ENCODE measurements around the gene SLC1A1. TPM values are rescaled to one million over a fixed set of nuclear protein-coding genes. Genes with fewer than 3 reads are reported as not detected.

Gene SLC1A1
- total RNA-seq, 1 donor from 2014 or later = 6.8 TPM

DNA sequence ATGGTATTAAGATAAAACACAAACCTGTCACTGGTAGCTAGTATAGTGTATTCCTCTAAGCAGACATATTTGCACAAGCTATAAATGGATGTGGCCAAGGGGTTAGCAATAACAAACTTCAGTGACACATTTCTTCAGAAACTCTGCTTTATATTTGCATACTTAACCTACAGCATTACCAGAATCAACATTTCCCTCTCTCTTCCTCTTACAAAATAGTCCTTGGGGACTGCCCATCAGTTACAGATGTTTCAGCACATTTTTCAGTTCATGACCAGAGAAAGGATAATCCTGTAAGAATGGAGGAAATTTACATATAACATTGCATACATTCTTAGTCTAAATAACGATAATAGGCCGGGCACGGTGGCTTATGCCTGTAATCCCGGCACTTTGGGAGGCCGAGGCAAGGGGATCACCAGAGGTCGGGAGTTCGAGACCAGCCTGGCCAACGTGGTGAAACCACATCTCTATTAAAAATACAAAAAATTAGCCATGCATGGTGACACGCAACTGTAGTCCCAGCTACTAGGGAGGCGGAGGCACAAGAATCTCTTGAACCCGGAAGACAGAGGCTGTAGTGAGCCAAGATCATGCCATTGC, 25.3 kb upstream of the SLC1A1 start:
- peaks cover 8% of the 10 kb centered on the region for H3K9me3 Mint-ChIP-seq (ENCODE audit: unreplicated experiment)
- DNase-seq (ENCODE audit: extremely low spot score, unreplicated experiment) = no peak
- H3K36me3 Mint-ChIP-seq (ENCODE audit: unreplicated experiment) = no peaks in the 10 kb centered on the region
- H3K4me3 Mint-ChIP-seq (ENCODE audit: unreplicated experiment) = no peak overlapping the region
- H3K27me3 Mint-ChIP-seq (ENCODE audit: unreplicated experiment) = peaks cover 44% of the 10 kb centered on the region
- no peak overlapping the region for H3K27ac Mint-ChIP-seq (ENCODE audit: unreplicated experiment)
- peaks cover 5% of the 10 kb centered on the region for H3K4me1 Mint-ChIP-seq (ENCODE audit: unreplicated experiment)
- TF ChIP-seq, protein P1, sequence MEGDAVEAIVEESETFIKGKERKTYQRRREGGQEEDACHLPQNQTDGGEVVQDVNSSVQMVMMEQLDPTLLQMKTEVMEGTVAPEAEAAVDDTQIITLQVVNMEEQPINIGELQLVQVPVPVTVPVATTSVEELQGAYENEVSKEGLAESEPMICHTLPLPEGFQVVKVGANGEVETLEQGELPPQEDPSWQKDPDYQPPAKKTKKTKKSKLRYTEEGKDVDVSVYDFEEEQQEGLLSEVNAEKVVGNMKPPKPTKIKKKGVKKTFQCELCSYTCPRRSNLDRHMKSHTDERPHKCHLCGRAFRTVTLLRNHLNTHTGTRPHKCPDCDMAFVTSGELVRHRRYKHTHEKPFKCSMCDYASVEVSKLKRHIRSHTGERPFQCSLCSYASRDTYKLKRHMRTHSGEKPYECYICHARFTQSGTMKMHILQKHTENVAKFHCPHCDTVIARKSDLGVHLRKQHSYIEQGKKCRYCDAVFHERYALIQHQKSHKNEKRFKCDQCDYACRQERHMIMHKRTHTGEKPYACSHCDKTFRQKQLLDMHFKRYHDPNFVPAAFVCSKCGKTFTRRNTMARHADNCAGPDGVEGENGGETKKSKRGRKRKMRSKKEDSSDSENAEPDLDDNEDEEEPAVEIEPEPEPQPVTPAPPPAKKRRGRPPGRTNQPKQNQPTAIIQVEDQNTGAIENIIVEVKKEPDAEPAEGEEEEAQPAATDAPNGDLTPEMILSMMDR (IDR thresholded peaks at IDR 0.05) = no peak

DNA sequence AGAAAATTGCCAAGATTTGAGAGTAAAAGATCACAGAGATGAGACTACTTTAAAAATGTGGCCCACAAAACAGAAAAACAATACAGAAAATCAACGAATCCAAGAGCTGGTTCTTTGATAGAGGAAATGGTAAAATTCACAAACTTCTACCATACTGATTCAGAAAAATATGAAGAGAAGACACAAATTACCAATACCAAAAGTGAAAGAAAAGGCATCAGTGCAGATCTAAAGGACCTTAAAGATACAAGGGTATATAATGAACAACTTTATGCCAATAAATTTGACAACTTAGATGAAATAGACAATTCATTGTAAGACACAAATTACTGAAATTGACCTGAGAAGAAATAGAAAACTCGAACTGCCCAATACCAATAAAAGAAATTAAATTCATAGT, 24.4 kb upstream of the SLC1A1 start:
- Mint-ChIP-seq H3K27ac (ENCODE audit: unreplicated experiment) (no peak overlapping the region), H3K9me3 (ENCODE audit: unreplicated experiment) (peaks cover 8% of the 10 kb centered on the region), H3K4me3 (ENCODE audit: unreplicated experiment) (no peak overlapping the region), H3K4me1 (ENCODE audit: unreplicated experiment) (peaks cover 5% of the 10 kb centered on the region), H3K36me3 (ENCODE audit: unreplicated experiment) (no peaks in the 10 kb centered on the region), H3K27me3 (ENCODE audit: unreplicated experiment) (peaks cover 38% of the 10 kb centered on the region)
- TF ChIP-seq, protein P1 (IDR thresholded peaks at IDR 0.05) = no peak
- no peak for DNase-seq (ENCODE audit: extremely low spot score, unreplicated experiment)

DNA sequence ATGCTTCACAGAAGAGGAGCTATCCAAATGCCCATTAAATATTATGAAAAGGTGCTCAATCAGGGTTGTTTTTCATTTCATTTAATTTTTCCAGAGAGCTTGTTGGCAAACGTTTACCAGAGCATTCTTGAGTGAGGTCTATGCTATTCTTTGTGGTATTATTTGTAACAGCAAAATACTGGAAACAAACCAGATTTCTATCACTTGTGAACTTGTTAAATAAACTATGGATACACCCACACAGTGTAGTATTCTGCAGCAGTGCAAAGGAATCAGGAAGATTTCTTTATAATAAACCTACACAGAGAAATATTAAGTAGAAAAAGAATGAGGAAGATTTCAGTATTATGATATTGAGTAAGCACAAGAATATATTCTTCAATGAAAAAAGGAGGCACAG, 15.0 kb upstream of the SLC1A1 start:
- TF ChIP-seq, protein P1 (IDR thresholded peaks at IDR 0.05) = no peak
- no peak overlapping the region for H3K27ac Mint-ChIP-seq (ENCODE audit: unreplicated experiment)
- peaks cover 5% of the 10 kb centered on the region for H3K9me3 Mint-ChIP-seq (ENCODE audit: unreplicated experiment)
- H3K36me3 Mint-ChIP-seq (ENCODE audit: unreplicated experiment) = no peaks in the 10 kb centered on the region
- peaks cover 12% of the 10 kb centered on the region for H3K27me3 Mint-ChIP-seq (ENCODE audit: unreplicated experiment)
- H3K4me1 Mint-ChIP-seq (ENCODE audit: unreplicated experiment) = no peaks in the 10 kb centered on the region
- DNase-seq (ENCODE audit: extremely low spot score, unreplicated experiment) = no peak
- no peak overlapping the region for H3K4me3 Mint-ChIP-seq (ENCODE audit: unreplicated experiment)

GRCh38 chr9:4486176-4486575, 4.1 kb upstream of the SLC1A1 start:
- Mint-ChIP-seq H3K4me1 (ENCODE audit: unreplicated experiment) (peaks cover 11% of the 10 kb centered on the region), H3K4me3 (ENCODE audit: unreplicated experiment) (no peak overlapping the region), H3K36me3 (ENCODE audit: unreplicated experiment) (no peaks in the 10 kb centered on the region), H3K27me3 (ENCODE audit: unreplicated experiment) (peaks cover 12% of the 10 kb centered on the region), H3K9me3 (ENCODE audit: unreplicated experiment) (no peaks in the 10 kb centered on the region), H3K27ac (ENCODE audit: unreplicated experiment) (no peak overlapping the region)
- TF ChIP-seq, protein P1 (IDR thresholded peaks at IDR 0.05) = no peak
- no peak for DNase-seq (ENCODE audit: extremely low spot score, unreplicated experiment)

GRCh38 chr9:4489562-4489918, 728 bp upstream of the SLC1A1 start:
- Mint-ChIP-seq H3K4me1 (ENCODE audit: unreplicated experiment) (peaks cover 18% of the 10 kb centered on the region), H3K36me3 (ENCODE audit: unreplicated experiment) (no peaks in the 10 kb centered on the region), H3K4me3 (ENCODE audit: unreplicated experiment) (peak overlapping the region; percentile 89), H3K27ac (ENCODE audit: unreplicated experiment) (peak overlapping the region; percentile 18), H3K9me3 (ENCODE audit: unreplicated experiment) (no peaks in the 10 kb centered on the region), H3K27me3 (ENCODE audit: unreplicated experiment) (peaks cover 6% of the 10 kb centered on the region)
- TF ChIP-seq, protein P1 (IDR thresholded peaks at IDR 0.05) = no peak
- DNase-seq (ENCODE audit: extremely low spot score, unreplicated experiment) = no peak

All from osteocyte (in vitro differentiated cells).